Kidney (tissue), 14 donors: ENCODE data around the gene PSME3. TPM values are rescaled to one million over a fixed set of nuclear protein-coding genes. Genes with fewer than 3 reads are reported as not detected.

ENCODE experiments used
- DNase-seq, 5 donors: peaks; one replicate each; pipeline ENCODE4 v3.0.0-alpha.2; 2013 to 2020
- FAIRE-seq: peaks from 2 replicates; lab custom pipeline; 2012; peaks lifted over from hg19 to GRCh38; lab: Jason Lieb, UNC
- H3K27ac ChIP-seq, 2 donors: one replicate each; pipeline ENCODE4 v1.7.0; 2013; ENCODE audit warnings: low read depth in 2 of 2, low read length in 2 of 2, inconsistent platforms in 1 of 2
- H3K27me3 ChIP-seq: one replicate; pipeline ENCODE4 v1.7.1; 2013; ENCODE audit warnings: low read length, inconsistent platforms; ENCODE audit not compliant: control insufficient read depth, insufficient read depth
- H3K36me3 ChIP-seq, 3 donors: one replicate each; pipeline versions ENCODE4 v1.7.0 to v1.7.1; 2013; ENCODE audit warnings: low read length in 3 of 3, control low read depth in 1 of 3, inconsistent platforms in 1 of 3; ENCODE audit not compliant: insufficient read depth in 3 of 3, control insufficient read depth in 2 of 3
- H3K4me1 ChIP-seq, 3 donors: one replicate each; pipeline versions ENCODE4 v1.7.0 to v1.7.1; 2013; ENCODE audit warnings: low read length in 3 of 3, inconsistent platforms in 1 of 3, low read depth in 1 of 3; ENCODE audit not compliant: control insufficient read depth in 2 of 3, insufficient read depth in 2 of 3
- H3K4me3 ChIP-seq, 3 donors: one replicate each; pipeline versions ENCODE4 v1.7.0 to v1.8.1; 2013; ENCODE audit warnings: low read length in 3 of 3, control low read depth in 1 of 3, inconsistent platforms in 1 of 3
- H3K9ac ChIP-seq, 3 donors: one replicate each; pipeline versions ENCODE4 v1.7.0 to v1.7.1; 2013; ENCODE audit warnings: low read length in 3 of 3, control low read depth in 1 of 3, inconsistent platforms in 1 of 3
- H3K9me3 ChIP-seq, 3 donors: one replicate each; pipeline versions ENCODE4 v1.7.0 to v1.7.1; 2013; ENCODE audit warnings: low read length in 3 of 3, control low read depth in 1 of 3, inconsistent platforms in 1 of 3; ENCODE audit not compliant: control insufficient read depth in 2 of 3, insufficient read depth in 1 of 3
- CTCF ChIP-seq: IDR thresholded peaks from 3 replicates; pipeline ENCODE4 v1.5.1; 2012; ENCODE audit warnings: mild to moderate bottlenecking, moderate library complexity, borderline replicate concordance; ENCODE audit not compliant: insufficient read depth; ENCODE audit errors: extremely low read depth
- intact Hi-C: fragments of 100-400 bp; cut with DNase I; formaldehyde crosslinking; loops from one replicate; pipeline ENCODE4 v1.11.1; 2022
- polyA plus RNA-seq: library from polyadenylated mRNA; stranded (reverse); fragments of 350-450 nt; fragmentation: Illumina TruSeq; extraction: RNeasy Lipid Tissue Mini Kit (QIAGEN cat#74804); gene quantifications from one replicate; pipeline ENCODE4 v1.2.3, GENCODE V29; 2014; ENCODE audit warnings: low read depth, low replicate concordance; ENCODE audit not compliant: insufficient read depth
- total RNA-seq: library from RNA; stranded (reverse); fragmentation: NEBNext Ultra II Directional; extraction: Animal tissue kit (Norgen Biotek cat#: 25700); gene quantifications from one replicate; pipeline ENCODE4 v1.2.1, GENCODE V29; 2021
- donor health status: control.
- donor health status: control.
- donor health status: control.
- donor health status: control.
- donor health status: control.
- donor health status: DM: yes; HTN: yes; CAD: no.
- donor health status: Normal renal cell carcinoma (clear cell type).

The PSME3 gene
- total and polyA plus RNA-seq, 2 donors from 2014 or later: 60.3 to 115 TPM

DNA sequence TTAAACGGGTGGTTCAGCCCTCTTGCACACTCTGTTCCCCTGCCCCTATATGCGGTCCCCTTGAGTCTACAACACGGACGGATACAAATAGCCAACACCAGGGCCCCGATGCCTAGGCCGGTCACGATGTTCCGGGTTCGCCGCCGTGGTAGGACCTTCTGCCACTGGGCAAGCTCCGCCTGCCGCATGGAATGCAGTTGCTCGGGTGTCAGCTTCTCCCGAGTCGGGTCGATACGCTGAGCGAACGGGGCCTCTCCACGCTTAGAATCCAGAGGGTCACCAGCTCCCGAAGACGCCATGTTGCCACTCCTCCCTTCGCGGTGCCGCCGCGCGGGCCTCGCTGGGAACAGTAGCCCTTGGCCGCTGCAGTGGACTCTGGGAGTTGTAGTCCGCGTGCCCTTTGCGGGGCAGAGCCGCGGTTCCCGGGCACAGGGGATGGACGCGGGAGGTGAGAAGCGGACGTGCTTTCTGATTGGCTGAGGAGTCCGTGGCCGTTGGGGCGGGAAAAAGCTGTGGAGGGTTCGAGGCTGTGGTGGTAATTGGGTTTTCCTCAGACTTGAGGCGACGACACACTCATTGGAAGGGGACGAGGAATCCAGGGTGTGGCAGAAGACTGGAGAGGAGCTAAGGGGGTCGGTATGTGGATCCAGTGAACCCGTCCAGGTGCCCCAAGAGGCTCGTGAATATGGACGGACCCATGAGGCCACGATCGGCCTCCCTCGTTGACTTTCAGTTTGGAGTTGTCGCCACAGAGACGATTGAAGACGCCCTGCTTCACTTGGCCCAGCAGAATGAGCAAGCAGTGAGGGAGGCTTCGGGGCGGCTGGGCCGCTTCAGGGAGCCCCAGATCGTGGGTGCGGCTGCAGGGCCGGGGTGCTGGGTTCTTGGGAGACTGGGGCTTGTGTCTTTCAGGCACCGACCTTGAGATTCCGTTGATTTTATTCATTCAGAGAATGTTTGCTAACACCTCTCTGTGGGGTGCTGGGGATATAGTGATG lies 34.5 kb upstream of the PSME3 start, which contains the start of the genes CNTD1 and COA3:
Gene CNTD1 (plus strand): TSS at position 479 of the 998 bp plus-strand sequence. CDS start 207 bp downstream, at position 686.
Gene COA3 (minus strand): TSS at position 322 of the 998 bp plus-strand sequence. CDS start 23 bp downstream, at position 299.
- H3K27ac ChIP-seq: peak within 1 kb of the TSS; percentile 90 to 97
- H3K27me3 ChIP-seq: no peaks in the 10 kb centered on the region
- H3K4me1 ChIP-seq: peaks cover 0 to 21% (median 13%) of the 10 kb centered on the region in 3 donors
- H3K4me3 ChIP-seq: peak within 1 kb of the TSS; percentile 93 to 95 (median 94)
- intact Hi-C loops: no loop called here
- no peak for TF ChIP-seq CTCF
- H3K36me3 ChIP-seq: no peaks in the 10 kb centered on the region
- FAIRE-seq: no peak
- H3K9me3 ChIP-seq: no peaks in the 10 kb centered on the region
- H3K9ac ChIP-seq: peak within 1 kb of the TSS; percentile 92 to 97 (median 95)
- peak; percentile 90 to 95 (median 94) for DNase-seq

DNA sequence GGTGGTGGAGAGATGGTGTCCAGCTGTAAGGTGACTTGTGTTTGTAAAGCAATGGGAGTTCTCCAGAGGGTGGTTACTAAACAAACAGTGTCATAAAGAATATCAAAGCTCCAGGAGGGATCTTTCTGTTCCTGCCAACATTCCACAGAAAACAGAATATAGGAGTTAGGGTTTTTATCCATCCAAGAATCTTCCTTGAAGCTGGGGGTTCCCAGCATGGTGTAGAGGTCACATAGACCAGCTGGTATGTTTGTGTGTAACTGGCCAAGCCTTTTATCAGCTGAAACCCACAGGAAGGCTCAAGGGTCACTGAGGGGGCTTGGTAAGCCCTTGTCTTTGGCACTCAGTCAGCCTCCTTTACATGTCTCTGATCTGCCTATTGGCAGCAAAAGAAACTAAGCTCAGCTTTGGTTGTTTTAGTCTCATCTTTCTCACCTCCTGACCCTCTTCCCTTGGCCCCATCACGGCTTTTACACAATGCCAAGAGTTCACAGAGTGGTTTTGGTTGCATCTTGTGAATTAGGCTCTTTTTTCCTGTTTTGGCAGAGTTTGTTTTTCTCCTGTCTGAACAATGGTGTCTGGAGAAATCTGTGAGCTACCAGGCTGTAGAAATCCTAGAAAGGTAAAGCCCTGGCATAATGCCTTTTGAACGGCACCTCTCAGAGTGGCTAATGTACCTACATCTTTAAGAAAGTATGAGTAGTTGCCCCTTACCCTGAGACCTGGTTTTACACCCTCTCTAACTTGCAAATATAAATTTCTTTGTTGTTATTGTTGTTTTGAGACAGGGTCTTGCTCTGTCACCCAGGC lies 29.9 kb upstream of the PSME3 start:
- peak in 2 of 5 donors; percentile 51 to 62 for DNase-seq
- FAIRE-seq: no peak
- Histone ChIP-seq H3K9me3 (no peaks in the 10 kb centered on the region), H3K4me3 (no peak overlapping the region), H3K4me1 (peaks cover 2 to 8% (median 7%) of the 10 kb centered on the region in 3 donors), H3K36me3 (no peaks in the 10 kb centered on the region), H3K27me3 (no peaks in the 10 kb centered on the region), H3K27ac (peak overlapping the region; percentile 47 to 48), H3K9ac (no peak overlapping the region)
- TF ChIP-seq CTCF: no peak
- intact Hi-C loops: no loop called here

DNA sequence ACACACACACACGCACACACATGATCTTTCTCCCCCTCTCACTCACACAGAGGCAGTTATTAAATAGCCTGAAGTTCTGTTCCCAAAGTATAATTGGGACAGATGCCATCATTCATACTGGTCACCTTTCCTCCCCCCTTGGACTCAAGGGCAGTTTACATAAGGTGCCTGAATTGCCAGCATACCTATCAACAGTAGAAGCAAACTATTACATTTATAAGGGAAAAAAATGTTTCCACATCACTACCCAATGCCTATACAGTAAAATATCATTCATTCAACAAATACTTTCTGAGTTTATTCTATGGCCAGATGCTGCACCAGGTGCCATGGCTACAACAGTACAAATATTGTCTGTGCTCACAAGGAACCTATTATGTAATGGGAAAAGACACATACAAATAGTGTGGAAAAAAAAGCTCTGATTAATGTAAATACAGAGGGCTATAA lies 28.3 kb upstream of the PSME3 start:
- Histone ChIP-seq H3K9ac (peak overlapping the region in 1 of 3 donors; percentile 36), H3K27ac (peak overlapping the region; percentile 48 to 73), H3K4me3 (peak overlapping the region in 1 of 3 donors; percentile 2), H3K9me3 (no peaks in the 10 kb centered on the region), H3K27me3 (no peaks in the 10 kb centered on the region), H3K4me1 (peaks cover 2 to 5% (median 3%) of the 10 kb centered on the region in 3 donors), H3K36me3 (no peaks in the 10 kb centered on the region)
- intact Hi-C loops: no loop called here
- DNase-seq (peak in 1 of 5 donors; percentile 47), FAIRE-seq (no peak)
- TF ChIP-seq CTCF: no peak
